C4-2B (cell line): Measurements from ENCODE around the gene TPX2.

Source experiments
- H3K27ac ChIP-seq: fragments of 450-650 bp; 2 replicates; pipeline ENCODE4 v1.5.1; 2017
- ZFX ChIP-seq: fragments of 450-650 bp; IDR thresholded peaks from 2 replicates; pipeline ENCODE4 v1.6.1; 2017
- TF ChIP-seq, protein P1 (sequence below): fragments of 450-650 bp; conservative IDR thresholded peaks from 2 replicates; pipeline ENCODE4 v1.5.1; 2017; ENCODE audit warnings: mild to moderate bottlenecking

Gene TPX2

GRCh38 chr20:31747640-31748039, 8.6 kb downstream of the TPX2 start:
- H3K27ac ChIP-seq, result no peak overlapping the region
- TF ChIP-seq, protein P1, sequence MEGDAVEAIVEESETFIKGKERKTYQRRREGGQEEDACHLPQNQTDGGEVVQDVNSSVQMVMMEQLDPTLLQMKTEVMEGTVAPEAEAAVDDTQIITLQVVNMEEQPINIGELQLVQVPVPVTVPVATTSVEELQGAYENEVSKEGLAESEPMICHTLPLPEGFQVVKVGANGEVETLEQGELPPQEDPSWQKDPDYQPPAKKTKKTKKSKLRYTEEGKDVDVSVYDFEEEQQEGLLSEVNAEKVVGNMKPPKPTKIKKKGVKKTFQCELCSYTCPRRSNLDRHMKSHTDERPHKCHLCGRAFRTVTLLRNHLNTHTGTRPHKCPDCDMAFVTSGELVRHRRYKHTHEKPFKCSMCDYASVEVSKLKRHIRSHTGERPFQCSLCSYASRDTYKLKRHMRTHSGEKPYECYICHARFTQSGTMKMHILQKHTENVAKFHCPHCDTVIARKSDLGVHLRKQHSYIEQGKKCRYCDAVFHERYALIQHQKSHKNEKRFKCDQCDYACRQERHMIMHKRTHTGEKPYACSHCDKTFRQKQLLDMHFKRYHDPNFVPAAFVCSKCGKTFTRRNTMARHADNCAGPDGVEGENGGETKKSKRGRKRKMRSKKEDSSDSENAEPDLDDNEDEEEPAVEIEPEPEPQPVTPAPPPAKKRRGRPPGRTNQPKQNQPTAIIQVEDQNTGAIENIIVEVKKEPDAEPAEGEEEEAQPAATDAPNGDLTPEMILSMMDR, result no peak
- no peak for TF ChIP-seq ZFX

DNA sequence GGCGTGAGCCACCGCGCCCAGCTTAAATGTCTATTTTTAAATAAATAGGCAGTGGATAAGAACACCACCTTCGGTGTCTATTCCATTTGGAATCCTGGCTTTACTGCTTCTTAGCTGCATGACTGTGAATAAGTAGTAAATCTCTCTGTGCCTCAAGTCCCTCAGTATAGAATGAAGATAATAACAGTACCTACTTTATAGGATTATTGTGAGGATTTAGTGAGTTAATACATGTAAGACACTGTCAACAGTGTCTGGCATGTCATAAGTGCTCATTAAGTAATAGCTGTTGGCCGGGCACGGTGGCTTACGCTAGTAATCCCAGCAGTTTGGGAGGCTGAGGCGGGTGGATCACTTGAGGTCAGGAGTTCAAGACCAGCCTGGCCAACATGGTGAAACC, 10.1 kb downstream of the TPX2 start:
- H3K27ac ChIP-seq, result no peak overlapping the region
- TF ChIP-seq, protein P1, result no peak
- no peak for TF ChIP-seq ZFX

DNA sequence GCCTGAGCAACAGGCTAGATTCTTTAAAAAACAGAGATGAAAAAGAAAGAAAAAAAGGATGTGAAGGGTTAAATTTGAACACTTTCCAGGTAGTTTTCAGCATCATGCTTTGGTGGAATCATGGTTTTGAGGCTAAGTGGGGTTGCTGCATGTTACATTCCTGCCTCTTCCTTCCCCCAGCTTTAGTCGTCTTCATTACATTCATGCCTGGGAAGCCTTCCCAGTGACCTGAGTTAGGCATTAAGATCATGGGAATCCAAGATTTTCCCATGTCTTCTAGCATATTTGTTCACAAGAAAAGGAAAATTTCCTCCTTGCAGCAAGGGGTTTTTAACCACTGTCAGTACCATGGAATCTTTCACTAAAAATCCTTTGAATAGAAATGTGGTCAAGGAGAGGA, 12.0 kb downstream of the TPX2 start:
- no peak overlapping the region for H3K27ac ChIP-seq

GRCh38 chr20:31757254-31757653, 18.2 kb downstream of the TPX2 start:
- no peak overlapping the region for H3K27ac ChIP-seq
- TF ChIP-seq, protein P1, result no peak
- TF ChIP-seq ZFX, result no peak

More for the DNA sequence above, 12.0 kb downstream of the TPX2 start:
- no peak for TF ChIP-seq ZFX
- TF ChIP-seq, protein P1, result no peak

DNA sequence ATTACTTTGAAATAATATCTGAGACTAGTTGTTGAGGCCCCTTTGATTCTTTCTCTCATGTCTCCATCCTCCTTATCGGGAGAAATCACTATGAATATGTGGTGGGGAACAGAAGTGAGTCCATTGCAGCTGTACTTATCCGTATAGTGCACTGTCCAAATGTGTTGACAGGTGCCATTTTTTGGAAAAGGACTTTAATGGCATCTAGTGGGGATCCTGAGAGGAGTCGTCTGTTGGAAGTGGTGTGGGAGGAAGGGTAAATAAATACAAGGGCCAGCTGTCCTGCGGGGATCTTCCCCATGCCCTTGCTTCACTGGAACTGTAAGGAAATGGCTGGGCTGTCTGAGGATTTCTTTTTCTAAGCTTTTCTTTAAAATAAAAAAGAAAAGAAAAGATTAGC, 19.4 kb downstream of the TPX2 start:
- H3K27ac ChIP-seq, result no peak overlapping the region
- TF ChIP-seq, protein P1, result no peak
- TF ChIP-seq ZFX, result no peak

GRCh38 chr20:31758991-31759390, 19.9 kb downstream of the TPX2 start:
- no peak overlapping the region for H3K27ac ChIP-seq
- TF ChIP-seq, protein P1, result no peak
- TF ChIP-seq ZFX, result no peak

GRCh38 chr20:31759836-31760518, 20.9 kb downstream of the TPX2 start:
- TF ChIP-seq ZFX, result no peak
- TF ChIP-seq, protein P1, result no peak
- H3K27ac ChIP-seq, result no peak overlapping the region
